Astrocyte (in vitro differentiated cells and primary cell): ENCODE data around the gene POLR2M. TPM values are rescaled to one million over a fixed set of nuclear protein-coding genes. Genes with fewer than 3 reads are reported as not detected.

Experiments
- DNase-seq: peaks from one replicate; pipeline ENCODE4 v3.0.0-alpha.2; 2010; ENCODE audit warnings: low read depth
- FAIRE-seq: peaks from 2 replicates; lab custom pipeline; 2011; peaks lifted over from hg19 to GRCh38; lab: Jason Lieb, UNC
- H2AFZ ChIP-seq: 2 replicates; pipeline ENCODE4 v1.6.0; 2012; ENCODE audit warnings: low read depth, low read length, inconsistent platforms
- H3K27ac ChIP-seq: 2 replicates; pipeline ENCODE4 v1.5.1; 2011; ENCODE audit warnings: low read depth, low read length, inconsistent platforms
- H3K27me3 ChIP-seq: 2 replicates; pipeline ENCODE4 v1.6.0; 2011; ENCODE audit warnings: low read length, inconsistent platforms; ENCODE audit not compliant: insufficient read depth
- H3K36me3 ChIP-seq: 2 replicates; pipeline ENCODE4 v1.5.1; 2011; ENCODE audit warnings: low read length, inconsistent platforms; ENCODE audit not compliant: insufficient read depth
- H3K4me1 ChIP-seq: 2 replicates; pipeline ENCODE4 v1.5.1; 2011; ENCODE audit warnings: low read length, inconsistent platforms; ENCODE audit not compliant: insufficient read depth
- H3K4me2 ChIP-seq: 2 replicates; pipeline ENCODE4 v1.6.0; 2012; ENCODE audit warnings: low read length, inconsistent platforms
- H3K4me3 ChIP-seq: 2 replicates; pipeline ENCODE4 v1.5.1; 2011; ENCODE audit warnings: low read depth, mild to moderate bottlenecking, low read length, inconsistent platforms; ENCODE audit not compliant: insufficient read depth
- H3K79me2 ChIP-seq: 2 replicates; pipeline ENCODE4 v1.6.0; 2012; ENCODE audit warnings: mild to moderate bottlenecking, low read length, inconsistent platforms; ENCODE audit not compliant: insufficient read depth
- H3K9ac ChIP-seq: 2 replicates; pipeline ENCODE4 v1.6.0; 2012; ENCODE audit warnings: mild to moderate bottlenecking, low read length, inconsistent platforms
- H3K9me3 ChIP-seq: 2 replicates; pipeline ENCODE4 v1.5.1; 2012; ENCODE audit warnings: low read depth, mild to moderate bottlenecking, low read length, inconsistent platforms; ENCODE audit not compliant: insufficient read depth
- H4K20me1 ChIP-seq: 2 replicates; pipeline ENCODE4 v1.6.0; 2012; ENCODE audit warnings: low read length, inconsistent platforms; ENCODE audit not compliant: insufficient read depth
- H3K27ac Mint-ChIP-seq: one replicate; pipeline ENCODE4 v1.8.0; 2021; ENCODE audit warnings: mild to moderate bottlenecking, mixed read lengths; ENCODE audit not compliant: unreplicated experiment
- H3K27me3 Mint-ChIP-seq: one replicate; pipeline ENCODE4 v1.8.0; 2021; ENCODE audit warnings: low read depth, mixed read lengths; ENCODE audit not compliant: unreplicated experiment
- H3K36me3 Mint-ChIP-seq: one replicate; pipeline ENCODE4 v1.8.0; 2021; ENCODE audit warnings: low read depth, mixed read lengths; ENCODE audit not compliant: unreplicated experiment
- H3K4me1 Mint-ChIP-seq: one replicate; pipeline ENCODE4 v1.8.0; 2021; ENCODE audit warnings: low read depth, mixed read lengths; ENCODE audit not compliant: unreplicated experiment
- H3K4me3 Mint-ChIP-seq: one replicate; pipeline ENCODE4 v1.8.0; 2021; ENCODE audit warnings: mild to moderate bottlenecking, moderate library complexity, mixed read lengths; ENCODE audit not compliant: unreplicated experiment
- H3K9me3 Mint-ChIP-seq: one replicate; pipeline ENCODE4 v1.8.0; 2021; ENCODE audit warnings: mild to moderate bottlenecking, mixed read lengths; ENCODE audit not compliant: unreplicated experiment
- EZH2 ChIP-seq: IDR thresholded peaks from 2 replicates; pipeline ENCODE4 v1.6.1; 2012; ENCODE audit warnings: mild to moderate bottlenecking, low read length, inconsistent platforms; ENCODE audit not compliant: insufficient read depth
- total RNA-seq: library from RNA; stranded (reverse); gene quantifications from 2 replicates; pipeline ENCODE4 v1.2.1, GENCODE V29; 2021
- TF ChIP-seq, protein P1 (sequence below): IDR thresholded peaks from 2 replicates; pipeline ENCODE4 v1.5.1; 2011; ENCODE audit warnings: low read depth, mild to moderate bottlenecking, inconsistent platforms, low read length, moderate library complexity; ENCODE audit not compliant: insufficient read depth

The POLR2M gene
- total RNA-seq, 1 donor from 2014 or later: 61.4 TPM

DNA sequence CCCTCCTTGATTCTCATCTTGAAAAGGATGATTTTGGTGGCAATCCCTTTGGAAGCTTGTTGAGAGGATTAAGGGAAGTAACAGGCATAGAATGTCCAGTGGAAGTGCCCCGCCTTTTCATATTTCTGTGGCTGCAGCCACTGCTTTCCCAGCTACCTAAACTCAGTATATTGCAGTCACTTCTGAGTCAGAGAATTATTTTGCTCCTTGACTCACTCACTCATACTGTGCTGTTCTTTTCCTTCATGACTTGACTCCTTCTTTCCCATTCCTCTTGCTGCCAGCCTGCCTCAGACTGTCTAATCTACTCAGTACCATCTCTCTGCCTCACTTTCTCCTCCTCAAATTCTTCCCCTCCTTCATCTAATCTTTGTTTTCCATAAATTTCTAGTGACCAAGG lies 26.5 kb upstream of the POLR2M start:
- no peaks in the 10 kb centered on the region for H3K36me3 Mint-ChIP-seq
- DNase-seq: peak; percentile 69
- FAIRE-seq: no peak
- Histone ChIP-seq H3K27ac (peak overlapping the region; percentile 15), H3K9me3 (no peaks in the 10 kb centered on the region), H3K27me3 (no peaks in the 10 kb centered on the region), H4K20me1 (no peaks in the 10 kb centered on the region), H2AFZ (peak overlapping the region; percentile 60), H3K4me1 (peaks cover 6% of the 10 kb centered on the region), H3K4me3 (no peak overlapping the region), H3K9ac (peak overlapping the region; percentile 29), H3K79me2 (no peaks in the 10 kb centered on the region), H3K4me2 (peak overlapping the region; percentile 59), H3K36me3 (no peaks in the 10 kb centered on the region)
- no peaks in the 10 kb centered on the region for H3K27me3 Mint-ChIP-seq
- H3K4me3 Mint-ChIP-seq: no peak overlapping the region
- H3K9me3 Mint-ChIP-seq: no peaks in the 10 kb centered on the region
- H3K27ac Mint-ChIP-seq: peak overlapping the region; percentile 48
- H3K4me1 Mint-ChIP-seq: peaks cover 11% of the 10 kb centered on the region
- no peak for TF ChIP-seq EZH2
- TF ChIP-seq, protein P1, sequence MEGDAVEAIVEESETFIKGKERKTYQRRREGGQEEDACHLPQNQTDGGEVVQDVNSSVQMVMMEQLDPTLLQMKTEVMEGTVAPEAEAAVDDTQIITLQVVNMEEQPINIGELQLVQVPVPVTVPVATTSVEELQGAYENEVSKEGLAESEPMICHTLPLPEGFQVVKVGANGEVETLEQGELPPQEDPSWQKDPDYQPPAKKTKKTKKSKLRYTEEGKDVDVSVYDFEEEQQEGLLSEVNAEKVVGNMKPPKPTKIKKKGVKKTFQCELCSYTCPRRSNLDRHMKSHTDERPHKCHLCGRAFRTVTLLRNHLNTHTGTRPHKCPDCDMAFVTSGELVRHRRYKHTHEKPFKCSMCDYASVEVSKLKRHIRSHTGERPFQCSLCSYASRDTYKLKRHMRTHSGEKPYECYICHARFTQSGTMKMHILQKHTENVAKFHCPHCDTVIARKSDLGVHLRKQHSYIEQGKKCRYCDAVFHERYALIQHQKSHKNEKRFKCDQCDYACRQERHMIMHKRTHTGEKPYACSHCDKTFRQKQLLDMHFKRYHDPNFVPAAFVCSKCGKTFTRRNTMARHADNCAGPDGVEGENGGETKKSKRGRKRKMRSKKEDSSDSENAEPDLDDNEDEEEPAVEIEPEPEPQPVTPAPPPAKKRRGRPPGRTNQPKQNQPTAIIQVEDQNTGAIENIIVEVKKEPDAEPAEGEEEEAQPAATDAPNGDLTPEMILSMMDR: no peak

DNA sequence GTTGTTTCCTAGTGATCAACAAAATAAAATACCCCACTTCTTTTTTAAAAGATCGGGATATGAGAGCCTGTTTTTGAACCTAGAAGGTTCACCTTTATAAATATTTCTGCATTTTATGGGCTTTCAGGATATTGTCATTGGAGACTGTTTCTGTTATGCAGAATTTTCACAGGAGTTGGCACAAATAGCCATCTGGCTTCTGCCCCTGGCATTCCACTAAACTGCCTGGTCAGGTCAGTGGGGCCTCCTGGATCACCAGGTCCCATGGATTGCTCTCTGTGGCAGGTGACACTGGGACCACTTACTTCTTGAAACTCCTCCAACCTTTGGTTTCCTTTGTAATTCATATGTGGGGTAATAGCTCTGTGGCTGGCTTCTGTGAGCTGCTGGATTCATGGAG lies 25.5 kb upstream of the POLR2M start:
- Histone ChIP-seq H3K4me2 (no peak overlapping the region), H4K20me1 (no peaks in the 10 kb centered on the region), H3K4me3 (no peak overlapping the region), H3K27me3 (no peaks in the 10 kb centered on the region), H3K79me2 (no peaks in the 10 kb centered on the region), H3K4me1 (peaks cover 6% of the 10 kb centered on the region), H3K9ac (no peak overlapping the region), H3K36me3 (no peaks in the 10 kb centered on the region), H2AFZ (no peak overlapping the region), H3K9me3 (no peaks in the 10 kb centered on the region), H3K27ac (no peak overlapping the region)
- no peak for TF ChIP-seq EZH2
- TF ChIP-seq, protein P1: no peak
- no peaks in the 10 kb centered on the region for H3K36me3 Mint-ChIP-seq
- H3K4me3 Mint-ChIP-seq: no peak overlapping the region
- H3K27ac Mint-ChIP-seq: no peak overlapping the region
- no peak for DNase-seq
- H3K9me3 Mint-ChIP-seq: no peaks in the 10 kb centered on the region
- H3K4me1 Mint-ChIP-seq: peaks cover 8% of the 10 kb centered on the region
- no peaks in the 10 kb centered on the region for H3K27me3 Mint-ChIP-seq
- FAIRE-seq: no peak

DNA sequence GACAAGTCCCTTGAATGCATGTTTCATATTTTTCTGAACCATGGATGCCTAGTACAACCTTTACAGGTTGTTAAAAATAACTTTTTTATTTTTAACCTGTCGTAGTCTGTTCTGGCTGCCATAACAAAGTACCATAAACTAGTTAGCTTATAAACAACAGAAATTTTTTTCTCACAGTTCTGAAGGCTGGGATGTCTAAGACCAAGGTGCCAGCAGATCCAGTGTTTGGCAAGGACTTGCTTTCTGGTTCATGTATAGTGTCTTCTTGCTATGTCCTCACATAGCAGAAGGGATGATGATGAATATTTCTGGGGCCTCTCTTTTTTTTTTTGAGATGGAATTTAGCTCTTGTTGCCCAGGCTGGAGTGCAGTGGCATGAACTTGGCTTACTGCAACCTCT lies 23.0 kb upstream of the POLR2M start:
- no peaks in the 10 kb centered on the region for H3K36me3 Mint-ChIP-seq
- DNase-seq (no peak), FAIRE-seq (no peak)
- Histone ChIP-seq H3K4me2 (no peak overlapping the region), H2AFZ (no peak overlapping the region), H3K9me3 (no peaks in the 10 kb centered on the region), H3K27me3 (no peaks in the 10 kb centered on the region), H3K79me2 (no peaks in the 10 kb centered on the region), H3K9ac (no peak overlapping the region), H3K36me3 (no peaks in the 10 kb centered on the region), H4K20me1 (no peaks in the 10 kb centered on the region), H3K27ac (no peak overlapping the region), H3K4me1 (peaks cover 6% of the 10 kb centered on the region), H3K4me3 (no peak overlapping the region)
- no peaks in the 10 kb centered on the region for H3K9me3 Mint-ChIP-seq
- H3K27ac Mint-ChIP-seq: no peak overlapping the region
- H3K27me3 Mint-ChIP-seq: no peaks in the 10 kb centered on the region
- TF ChIP-seq, protein P1: no peak
- TF ChIP-seq EZH2: no peak
- H3K4me1 Mint-ChIP-seq: peaks cover 8% of the 10 kb centered on the region
- no peak overlapping the region for H3K4me3 Mint-ChIP-seq
